Spleen (tissue), 7 donors: ENCODE data around the gene MCF2L.

Source experiments
- CTCF ChIP-seq, 11 experiments: fragments of 200-600 bp in 7 of 11; fragments of 450-650 bp in 4 of 11; sonication (generic) in 4 of 11; IDR thresholded peaks in 8 of 11; conservative IDR thresholded peaks in 3 of 11; 1 replicate in 7 of 11; 2 replicates in 4 of 11; pipeline versions ENCODE4 v1.4.0 to v1.8.0; 2016 to 2021; ENCODE audit warnings: antibody characterized with exemption in 11 of 11, inconsistent platforms in 4 of 11, mild to moderate bottlenecking in 1 of 11
- POLR2A ChIP-seq, 3 donors: fragments of 450-650 bp; IDR thresholded peaks; one replicate each; pipeline ENCODE4 v1.5.1; 2017; ENCODE audit warnings: antibody characterized with exemption in 3 of 3, mild to moderate bottlenecking in 1 of 3
- donor health status: DM: no; HTN: no; CAD: no; lungs with moderate emphysema.
- donor health status: DM: no; HTN: no; CAD: no.
- donor health status: DM: no; HTN: no; CAD: no.

GRCh38 chr13:113015826-113016525, 47.0 kb downstream of the MCF2L start:
- TF ChIP-seq CTCF (IDR thresholded peaks at IDR 0.05 in 8 of 11, conservative IDR thresholded peaks at IDR 0.05 in 3 of 11) (no peak), POLR2A (IDR thresholded peaks at IDR 0.05) (no peak)
